NCI-H1417 (cell line): ENCODE results near the gene GRK5.
A peak's percentile ranks its signal among the peaks of the same experiment; 100 is the strongest.
"Not testable (repeated sequence)": the region's sequence is repeated elsewhere in the genome, so short reads cannot be mapped to it uniquely, and the experiment has no call there.

Source experiments
- DNase-seq, 3 experiments: peaks; one replicate each; lab custom pipeline; 2025; lab: John Stamatoyannopoulos, UW

Gene GRK5

DNA sequence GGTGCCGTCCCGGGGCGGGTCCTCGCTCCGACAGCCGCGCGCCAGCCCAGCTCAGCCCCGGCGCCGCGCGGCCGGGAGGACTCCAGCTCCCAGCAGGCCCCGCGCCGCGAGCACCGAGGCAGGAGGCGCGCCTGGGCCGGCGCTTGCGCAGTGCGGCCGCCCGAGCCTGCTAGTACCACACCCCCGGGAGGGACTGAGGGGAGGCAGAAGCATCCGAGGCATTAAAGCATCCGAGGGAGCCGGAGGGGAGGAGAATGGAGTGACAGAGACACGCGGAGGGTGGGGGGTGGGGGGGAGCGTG, at the start of gene GRK5:
Gene GRK5 (plus strand): TSS at position 206 of the 301 bp plus-strand sequence. CDS start 347 bp downstream, outside the sequence.
- DNase-seq, result peak; percentile 86 to 92 (median 89)

DNA sequence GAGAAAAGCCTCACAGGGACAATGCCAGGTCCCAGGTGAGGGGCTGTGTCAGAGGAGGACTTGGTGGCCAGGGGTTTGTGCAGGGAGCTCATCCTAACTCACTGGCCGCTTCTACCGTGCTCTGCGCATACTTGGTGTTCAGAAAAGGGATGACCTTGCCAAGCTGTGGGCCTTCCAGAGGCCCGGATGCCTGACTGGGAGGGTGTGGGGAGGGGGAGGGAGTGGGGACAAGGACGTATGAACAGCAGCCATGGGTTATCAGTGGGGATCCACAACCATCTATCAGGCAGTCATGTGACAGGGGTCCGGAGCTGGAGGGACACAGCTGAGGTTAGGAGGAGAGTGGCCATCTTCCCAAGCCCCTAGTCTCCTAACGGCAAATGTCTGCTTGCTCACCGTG, 48.0 kb upstream of the GRK5 start:
- no peak for DNase-seq

DNA sequence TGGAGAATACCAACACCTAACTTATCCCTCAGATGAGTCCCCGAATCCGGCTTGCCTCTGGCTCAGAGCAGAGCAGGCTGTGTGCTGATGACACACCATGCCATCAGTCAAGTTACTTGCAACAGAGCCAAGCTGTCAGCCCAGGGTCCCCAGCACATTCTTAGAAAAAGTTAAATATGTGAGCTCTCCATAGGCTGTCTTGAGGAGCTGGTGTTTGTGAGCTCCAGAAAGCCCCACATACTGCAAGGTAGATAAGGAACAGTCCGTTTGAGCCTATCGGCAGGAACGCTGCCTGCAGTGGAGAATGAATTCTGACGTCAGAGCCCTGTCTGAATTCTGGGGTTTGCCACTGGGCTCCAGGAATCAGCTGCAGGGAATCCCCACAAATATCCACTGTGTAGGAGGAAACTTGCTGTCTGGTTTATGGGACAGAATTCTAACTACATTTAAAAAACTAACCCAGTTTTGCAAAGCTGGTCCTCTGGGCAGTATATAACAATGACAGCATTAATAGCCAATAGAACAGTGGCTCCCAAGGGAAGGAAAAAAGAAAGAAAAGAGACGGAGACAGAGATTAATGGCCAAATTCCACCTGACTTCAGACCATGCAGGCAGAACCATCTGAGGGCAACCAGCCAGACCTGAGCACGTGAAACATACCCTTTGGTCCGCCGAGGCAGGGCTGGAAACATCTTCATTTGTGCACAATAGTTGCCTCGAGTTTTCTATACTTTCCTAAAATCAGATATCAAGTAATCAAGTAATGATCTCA, 45.5 kb upstream of the GRK5 start:
- DNase-seq, result no peak

DNA sequence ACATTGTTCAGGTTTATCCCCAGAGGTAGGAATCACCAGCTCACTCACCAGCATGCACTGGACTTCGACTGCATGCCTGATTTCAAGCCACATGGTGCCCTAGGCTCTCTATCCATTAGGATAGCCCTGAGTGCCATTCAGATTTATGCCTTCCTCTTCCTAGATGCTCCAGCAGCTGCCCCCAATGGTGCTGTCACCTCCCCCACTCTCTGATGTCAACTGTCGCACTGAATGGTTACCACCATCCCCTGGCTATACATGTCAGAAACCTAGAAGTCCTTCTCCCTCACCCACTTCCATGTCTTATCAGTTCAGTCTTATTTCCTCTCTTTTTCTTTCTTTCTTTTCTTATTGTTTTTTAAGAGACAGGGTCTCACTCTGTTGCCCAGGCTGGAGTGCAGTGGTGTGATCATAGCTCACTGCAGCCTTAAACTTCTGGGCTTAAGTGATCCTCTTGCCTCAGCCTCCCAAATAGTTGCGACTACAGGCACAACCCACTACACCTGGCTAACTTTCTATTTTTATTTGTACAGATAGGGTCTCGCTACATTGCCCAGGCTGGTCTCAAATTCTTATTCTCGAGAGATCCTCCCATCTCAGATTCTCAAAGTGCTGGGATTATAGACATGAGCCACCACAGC, 44.8 kb upstream of the GRK5 start:
- DNase-seq, result no peak

DNA sequence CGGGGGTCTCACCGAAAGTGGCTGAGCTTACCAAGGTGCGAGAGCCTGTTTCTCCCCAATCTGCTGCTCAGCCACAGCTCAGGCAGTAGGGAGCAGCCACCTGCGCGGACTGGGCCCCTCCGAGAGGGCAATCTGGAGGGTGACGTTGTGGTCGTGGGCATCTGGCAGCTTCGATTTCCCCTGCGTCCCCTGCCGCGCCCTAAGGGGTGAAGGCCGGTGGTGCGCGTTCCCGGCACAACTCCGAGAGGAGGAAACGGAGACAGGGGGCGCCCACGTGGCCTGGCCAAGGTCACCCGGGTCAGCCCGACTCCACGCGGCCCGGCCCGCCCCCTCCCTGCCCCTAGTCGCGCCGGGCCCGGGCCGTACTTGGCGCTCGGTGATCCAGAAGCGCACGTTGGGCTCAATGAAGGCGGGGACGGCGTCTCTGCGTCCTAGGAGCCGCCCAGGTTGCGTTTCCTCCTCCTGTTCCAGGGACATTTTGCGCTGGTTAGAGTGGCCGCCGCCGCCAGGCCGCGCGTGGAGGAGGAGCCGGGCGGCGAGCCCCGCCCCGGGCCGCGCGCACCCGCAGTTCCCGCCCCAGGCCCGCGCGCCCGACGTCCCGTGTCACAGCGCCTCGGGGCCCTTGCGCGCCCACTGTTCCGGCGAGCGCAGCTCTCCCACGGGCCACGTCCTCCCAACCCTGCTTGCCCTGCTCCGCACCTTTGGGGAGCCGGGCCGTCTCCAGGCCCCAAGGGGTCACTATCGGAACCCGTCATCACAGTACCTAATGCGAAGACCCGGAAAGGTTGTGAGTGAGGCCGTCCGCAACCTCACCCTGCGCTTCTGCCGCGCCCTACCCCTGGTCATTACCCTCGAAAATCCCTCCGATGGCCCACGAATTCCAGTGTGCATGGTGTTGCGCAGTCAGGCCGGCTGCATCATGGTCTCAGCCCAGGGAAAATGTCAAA, 41.9 kb upstream of the GRK5 start, which contains the start of gene SFXN4:
Gene SFXN4 (minus strand): TSS at position 544 of the 947 bp plus-strand sequence. CDS start 67 bp downstream, at position 477.
- peak; percentile 50 to 80 (median 78) for DNase-seq

DNA sequence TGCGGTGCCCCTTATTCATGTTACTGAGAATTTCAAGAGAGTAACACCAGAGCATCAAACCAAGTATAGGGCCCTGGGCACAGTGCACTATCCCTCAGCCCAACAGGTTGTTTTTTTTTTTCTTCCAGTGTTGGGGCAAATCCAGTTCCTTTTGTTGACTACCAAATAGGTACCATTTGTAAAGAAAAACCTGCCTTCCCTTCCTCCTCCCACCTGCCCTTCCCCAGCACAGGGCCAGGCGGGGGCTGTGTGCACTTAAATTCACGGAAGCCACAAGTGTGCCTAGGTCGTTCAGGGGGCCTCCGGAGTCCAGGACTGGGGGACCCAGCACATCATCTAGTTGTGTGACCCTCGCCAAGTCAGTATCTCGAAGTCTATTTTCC, 41.3 kb upstream of the GRK5 start:
- no peak for DNase-seq

DNA sequence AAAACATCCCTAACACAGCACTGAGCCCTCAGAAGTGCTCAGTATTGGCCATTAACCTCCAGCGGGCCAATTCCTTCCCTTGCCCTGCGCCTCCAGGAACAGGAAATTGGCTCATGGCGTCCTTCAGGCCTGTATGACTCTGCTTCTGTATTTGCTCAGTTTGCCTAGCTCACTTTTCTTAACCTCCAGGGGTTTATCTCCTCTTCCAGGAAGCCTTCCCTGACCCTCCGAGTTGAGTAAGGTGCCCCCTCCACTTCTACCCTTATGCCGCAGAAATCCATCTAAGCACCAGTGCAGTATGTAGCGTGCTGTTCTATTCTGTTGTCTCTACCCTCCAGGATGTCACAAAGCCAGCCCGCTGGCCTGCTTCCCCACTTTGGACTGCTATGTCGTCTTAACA, 40.8 kb upstream of the GRK5 start:
- DNase-seq, result no peak

DNA sequence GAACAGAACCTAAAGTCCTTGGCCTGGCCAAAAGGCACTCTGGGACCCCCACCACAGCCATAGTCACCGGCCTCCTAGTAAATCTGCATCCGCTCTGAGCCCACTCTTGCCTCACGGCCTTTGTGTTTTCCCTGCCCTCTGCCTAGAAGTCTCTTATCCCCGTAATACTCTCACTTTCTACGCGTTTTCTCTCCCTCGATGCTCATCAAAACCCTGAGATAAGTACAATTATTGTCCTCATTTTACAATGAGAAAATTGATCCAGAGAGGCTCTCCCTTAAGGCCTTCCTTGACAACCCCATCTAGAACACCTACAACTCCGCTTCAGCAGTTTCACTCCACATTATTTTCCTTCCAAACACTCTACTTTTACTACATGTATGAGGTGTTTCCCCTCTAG, 40.3 kb upstream of the GRK5 start:
- no peak for DNase-seq

DNA sequence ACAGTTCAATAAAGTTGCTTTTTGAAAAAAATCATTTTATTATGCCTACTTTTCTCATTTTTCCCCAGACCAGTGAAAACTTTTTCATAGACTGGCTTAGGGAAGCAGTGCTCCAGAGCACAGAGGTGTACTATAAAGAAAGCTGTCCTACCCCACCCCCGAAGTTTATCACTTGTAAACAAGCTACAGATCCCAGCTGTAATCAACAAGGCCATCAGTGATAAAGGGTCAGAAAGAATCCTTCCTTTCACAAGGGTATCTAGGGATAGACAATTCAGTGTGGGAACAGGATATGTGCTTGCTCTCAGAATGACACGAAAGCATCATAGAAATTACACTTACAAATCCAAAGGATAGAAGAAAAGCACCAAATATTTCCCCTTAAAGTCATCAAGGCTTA, 33.3 kb upstream of the GRK5 start:
- no peak for DNase-seq

DNA sequence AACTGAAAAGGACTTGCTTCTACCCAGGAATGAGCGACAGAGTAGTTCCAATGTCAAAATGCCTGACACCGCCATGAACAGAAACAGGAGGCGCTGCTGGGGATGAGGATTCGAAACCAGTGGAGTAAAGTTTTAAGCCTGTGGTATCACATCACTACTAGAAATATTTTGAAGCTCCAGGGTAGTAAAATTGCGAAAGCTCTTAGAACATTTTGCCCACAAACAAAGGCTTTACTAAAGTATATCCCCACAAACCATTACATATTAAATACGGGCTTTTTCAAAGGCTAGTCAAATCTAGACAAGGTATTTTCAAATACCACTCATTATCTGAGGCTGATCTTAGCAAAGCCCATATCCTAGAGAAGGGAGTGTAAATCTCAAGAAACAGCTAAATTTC, 31.2 kb upstream of the GRK5 start:
- DNase-seq, result no peak

DNA sequence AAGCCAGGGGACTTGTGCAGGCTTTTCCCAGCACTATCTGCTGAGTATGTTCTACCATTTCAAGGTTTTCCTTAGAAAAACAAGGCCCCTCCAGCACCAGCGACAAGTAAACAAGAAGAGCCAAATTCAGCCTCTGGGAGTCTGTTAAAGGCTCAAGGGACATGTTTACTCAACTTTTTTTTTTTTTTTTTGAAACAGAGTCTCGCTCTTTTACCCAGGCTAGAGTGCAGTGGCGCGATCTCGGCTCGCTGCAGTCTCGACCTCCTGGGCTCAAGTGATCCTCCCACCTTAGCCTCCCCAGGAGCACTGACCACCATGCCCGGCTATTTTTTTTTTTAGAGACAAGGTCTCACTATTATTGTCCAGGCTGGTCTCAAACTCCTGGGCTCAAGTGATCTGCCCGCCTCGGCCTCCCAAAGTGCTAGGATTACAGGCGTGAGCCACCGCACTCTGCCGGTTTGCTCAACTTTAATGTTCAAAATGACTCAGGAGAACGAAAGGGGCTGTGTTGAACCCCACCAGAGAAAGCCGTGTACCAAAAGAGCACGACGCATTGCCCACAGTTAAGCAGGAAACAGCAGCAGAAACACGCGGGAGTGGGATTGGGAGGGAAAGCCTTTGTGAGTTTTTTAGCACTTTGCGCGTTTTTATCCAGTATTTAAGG, 29.5 kb upstream of the GRK5 start:
- DNase-seq, result peak in 2 of 3 experiments; percentile 47 to 73

DNA sequence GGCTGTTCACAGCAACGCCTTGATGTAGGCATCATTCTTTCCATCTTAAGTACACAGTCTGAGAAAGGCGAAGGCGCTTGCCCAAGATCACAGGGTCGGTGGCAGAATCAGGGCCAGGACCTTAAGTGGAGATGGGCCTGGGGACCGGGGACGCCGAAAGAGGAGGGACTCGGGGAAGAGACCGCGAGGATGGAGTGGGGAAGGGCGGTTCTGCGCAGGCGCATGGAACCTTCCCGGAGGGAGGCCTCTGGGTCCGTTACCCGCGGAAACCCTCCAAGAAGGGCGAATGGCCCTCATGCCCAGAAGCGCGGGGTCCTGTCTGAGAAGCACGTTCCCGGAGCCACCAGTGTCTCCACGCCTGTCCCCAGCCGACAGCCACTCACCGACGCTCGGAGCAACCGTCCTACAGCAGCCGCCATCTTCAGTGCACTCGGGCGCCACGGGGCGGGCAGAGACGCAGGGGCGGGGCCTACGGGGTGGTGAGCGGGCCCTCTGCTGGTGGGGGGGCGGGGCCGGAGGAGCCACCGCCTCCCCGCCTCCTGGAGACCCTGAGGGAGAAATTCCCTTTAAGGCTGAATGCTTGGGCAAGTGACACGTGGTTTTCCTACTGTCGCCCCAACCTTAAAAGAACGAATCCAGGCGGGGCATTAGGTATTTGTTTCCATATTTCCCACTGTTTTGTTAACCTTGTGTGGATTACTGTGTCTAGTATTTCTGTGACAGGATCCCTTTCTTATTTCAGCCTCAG, 28.8 kb upstream of the GRK5 start, which contains the start of gene PRDX3:
Gene PRDX3 (minus strand): TSS at position 441 of the 748 bp plus-strand sequence. CDS start 22 bp downstream, at position 419.
- peak; percentile 87 to 94 (median 92) for DNase-seq

DNA sequence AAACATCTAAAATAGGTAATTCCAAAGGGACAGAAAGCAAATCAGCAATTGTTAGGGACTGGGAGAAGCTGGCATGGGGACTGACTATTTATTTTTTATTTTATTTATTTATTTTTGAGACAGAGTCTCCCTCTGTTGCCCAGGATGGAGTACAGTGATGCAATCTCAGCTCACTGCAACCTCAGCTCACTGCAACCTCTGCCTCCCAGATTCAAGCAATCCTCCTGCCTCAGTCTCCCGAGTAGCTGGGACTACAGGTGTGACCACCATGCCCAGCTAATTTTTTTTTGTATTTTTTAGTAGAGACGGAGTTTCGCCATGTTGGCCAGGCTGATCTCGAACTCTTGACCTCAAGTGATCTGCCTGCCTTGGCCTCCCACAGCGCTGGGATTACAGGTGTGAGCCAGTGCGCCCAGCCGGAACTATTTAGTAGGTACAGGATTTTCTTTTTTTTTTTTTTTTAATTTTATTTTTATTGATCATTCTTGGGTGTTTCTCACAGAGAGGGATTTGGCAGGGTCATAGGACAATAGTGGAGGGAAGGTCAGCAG, 26.4 kb upstream of the GRK5 start:
- not testable (repeated sequence) for DNase-seq

DNA sequence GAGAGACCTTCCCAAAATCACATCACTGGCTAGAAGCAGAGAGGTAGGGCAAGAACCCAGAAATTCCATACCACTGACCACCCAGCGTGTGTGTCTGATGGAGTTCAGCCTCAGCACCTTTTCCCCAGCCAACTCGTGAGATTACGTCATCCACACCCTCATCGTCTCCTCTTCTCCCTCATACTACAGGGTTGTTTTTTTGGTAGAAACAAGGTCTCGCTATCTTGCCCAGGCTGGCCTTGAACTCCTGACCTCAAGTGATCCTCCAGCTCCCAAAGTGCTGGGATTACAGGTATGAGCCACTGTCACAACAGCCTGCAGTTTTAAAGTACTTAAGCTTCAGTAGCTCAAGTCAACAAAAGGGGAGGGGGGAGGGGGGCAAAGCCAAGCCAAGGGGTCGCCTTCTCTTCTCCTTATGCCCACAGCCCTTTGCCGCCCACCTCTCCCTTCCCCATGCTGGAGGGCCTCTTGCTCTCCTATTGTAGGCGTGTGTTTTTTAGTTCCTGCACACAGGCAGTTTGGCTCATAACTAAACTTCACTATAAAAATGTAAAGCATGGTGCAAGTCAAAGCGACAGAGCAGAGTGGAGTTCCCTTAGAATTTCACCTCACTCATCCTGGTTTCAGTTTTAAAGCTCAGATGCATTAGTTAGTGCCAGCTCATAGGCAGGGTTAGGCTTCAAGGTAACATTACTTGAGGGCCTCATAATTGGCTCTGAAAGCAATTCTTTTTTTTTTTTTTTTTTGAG, 23.5 kb upstream of the GRK5 start:
- DNase-seq, result no peak

DNA sequence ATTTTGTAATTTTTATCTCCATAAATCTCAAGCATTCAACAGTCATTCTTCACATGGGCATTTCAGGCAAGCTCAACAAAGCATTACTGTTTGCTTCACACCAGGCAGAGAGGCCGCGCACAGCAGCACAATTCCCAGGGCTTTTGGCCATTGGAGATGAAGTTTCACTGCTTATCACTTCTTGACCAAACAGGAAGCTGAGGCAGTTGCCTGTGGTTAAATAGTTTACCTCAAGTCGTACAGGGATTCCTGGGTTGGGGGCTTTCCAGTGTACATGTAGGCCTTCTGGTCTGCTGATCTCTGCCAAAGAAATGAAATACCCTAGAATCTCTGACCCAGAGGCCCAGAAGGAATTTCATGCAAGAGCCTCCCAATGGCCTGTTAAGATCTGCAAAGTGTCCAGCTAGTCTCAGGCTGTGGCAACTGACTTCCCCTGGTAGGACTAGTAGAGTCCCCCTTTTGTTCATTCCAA, 17.5 kb upstream of the GRK5 start:
- DNase-seq, result no peak

DNA sequence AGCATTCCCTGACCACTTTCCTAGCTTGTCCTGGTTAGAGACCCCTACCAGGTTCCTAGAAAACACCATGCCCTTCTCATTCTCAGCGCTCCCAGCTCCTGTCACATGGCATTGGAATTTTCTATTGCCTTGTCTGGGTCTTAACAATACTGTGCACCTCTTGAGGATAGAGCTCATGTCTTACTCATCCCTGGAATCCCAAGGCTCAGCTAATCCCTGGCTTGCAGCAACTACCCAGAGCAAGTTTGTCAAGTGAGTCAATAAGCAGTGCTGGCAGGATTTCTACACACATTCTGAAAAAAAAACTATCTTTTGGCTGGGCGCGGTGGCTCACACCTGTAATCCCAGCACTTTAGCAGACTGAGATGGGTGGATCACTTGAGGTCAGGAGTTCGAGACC, 17.0 kb upstream of the GRK5 start:
- no peak for DNase-seq

DNA sequence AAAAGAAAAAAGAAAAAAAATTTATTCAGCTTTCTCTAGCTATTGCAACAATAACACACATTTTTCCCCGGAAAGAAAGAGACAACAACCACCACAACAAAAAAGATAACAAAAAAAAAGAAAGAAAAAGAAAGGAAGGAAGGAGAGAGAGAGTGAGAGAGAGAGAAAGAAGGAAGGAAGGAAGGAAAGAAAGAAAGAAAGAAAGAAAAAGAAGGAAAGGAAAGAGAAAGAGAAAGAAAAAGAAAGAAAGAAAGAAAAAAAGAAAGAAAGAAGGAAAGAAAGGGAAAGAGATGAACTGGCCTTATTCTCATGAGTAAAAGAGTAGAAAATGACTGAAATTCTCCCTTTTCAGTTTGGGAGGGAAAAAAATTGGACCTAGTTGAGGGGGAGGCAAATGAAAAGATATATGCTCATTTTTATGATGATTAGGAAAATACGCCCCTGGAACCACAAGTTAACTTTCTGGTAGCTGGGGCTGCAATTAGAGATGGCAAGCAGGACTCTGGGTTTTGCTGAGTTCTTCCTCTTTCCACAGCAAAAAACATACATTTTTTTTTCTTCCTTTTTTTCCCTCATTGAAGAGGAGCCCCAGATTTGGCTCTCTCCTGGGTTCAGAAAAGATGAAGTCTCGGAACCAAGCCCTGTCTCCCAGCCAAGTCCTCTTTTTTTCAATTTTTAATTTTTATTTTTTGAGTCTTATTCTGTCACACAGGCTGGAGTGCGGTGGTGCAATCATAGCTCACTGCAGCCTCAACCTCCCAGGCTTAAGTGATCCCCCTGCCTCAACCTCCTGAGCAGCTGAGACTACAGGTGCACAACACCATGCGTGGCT, 16.2 kb upstream of the GRK5 start:
- no peak for DNase-seq

DNA sequence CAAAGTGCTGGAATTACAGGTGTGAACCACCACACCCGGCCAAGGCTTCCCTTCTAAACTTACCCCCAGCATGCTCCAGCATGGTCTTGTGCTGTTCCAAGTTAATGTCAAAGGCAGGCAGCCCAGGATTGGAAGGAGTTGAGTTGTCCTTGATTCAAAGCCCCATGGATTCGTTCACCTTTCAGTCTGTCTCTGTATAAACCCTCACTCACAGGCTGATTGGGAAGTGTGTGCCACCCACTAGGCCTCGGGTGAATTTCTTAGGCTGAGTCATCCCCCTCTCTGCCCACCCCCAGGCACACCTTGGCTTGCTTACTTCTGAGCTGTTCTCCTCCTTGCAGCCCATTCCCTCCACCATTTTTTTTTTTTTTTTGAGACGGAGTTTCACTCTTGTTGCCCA, 15.5 kb upstream of the GRK5 start:
- no peak for DNase-seq

DNA sequence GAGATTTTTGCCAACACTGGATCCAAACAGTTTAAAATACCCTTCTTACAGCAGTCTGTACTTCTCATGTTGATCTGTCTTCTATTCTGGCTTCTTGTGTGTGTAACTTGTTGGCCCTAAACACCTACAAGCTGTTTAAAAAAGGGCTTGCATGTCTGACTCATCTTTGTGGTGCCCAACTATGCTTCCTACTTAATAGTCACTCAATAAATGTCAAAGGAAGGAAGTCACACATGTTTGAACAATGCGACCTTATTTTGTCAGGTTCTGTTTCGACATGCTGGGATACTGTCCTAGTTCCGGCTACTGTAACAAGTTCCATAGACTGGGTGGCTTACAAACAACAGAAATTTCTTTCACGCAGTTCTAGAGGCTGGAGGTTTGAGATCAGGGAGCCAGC, 9.4 kb upstream of the GRK5 start:
- no peak for DNase-seq
